ENCODE measurements around the gene EVC. TPM values are rescaled to one million over a fixed set of nuclear protein-coding genes. Genes with fewer than 3 reads are reported as not detected.

The EVC gene
- total and polyA plus RNA-seq, 2 donors: 18.7 to 27.2 TPM

GRCh38 chr4:5784960-5785611 is 74.1 kb downstream of the EVC start:
- no peaks in the 10 kb centered on the region for H3K36me3 ChIP-seq (ENCODE audit: insufficient read depth)
- no peaks in the 10 kb centered on the region for H3K4me1 ChIP-seq (ENCODE audit: insufficient read depth)
- H3K4me3 ChIP-seq (ENCODE audit: low read depth, low read length): no peak overlapping the region
- no peak overlapping the region for H3K27ac ChIP-seq (ENCODE audit: low read depth)
- WGBS: 81% methylated on average over 9 of the region's 9 CpGs
- no peak for DNase-seq (ENCODE audit: extremely low spot score)

- Histone ChIP-seq H3K4me3 (ENCODE audit: low read depth, low read length) (no peak overlapping the region), H3K36me3 (ENCODE audit: insufficient read depth) (no peaks in the 10 kb centered on the region), H3K27ac (ENCODE audit: low read depth) (no peak overlapping the region), H3K4me1 (ENCODE audit: insufficient read depth) (no peaks in the 10 kb centered on the region)
- WGBS: 72% methylated on average over 9 of the region's 9 CpGs
- DNase-seq (ENCODE audit: extremely low spot score): no peak
These were observed 75.0 kb downstream of the EVC start for GRCh38 chr4:5785806-5786680.

- Histone ChIP-seq H3K4me3 (ENCODE audit: low read depth, low read length) (no peak overlapping the region), H3K4me1 (ENCODE audit: insufficient read depth) (no peaks in the 10 kb centered on the region), H3K27ac (ENCODE audit: low read depth) (no peak overlapping the region), H3K36me3 (ENCODE audit: insufficient read depth) (no peaks in the 10 kb centered on the region)
- no peak for DNase-seq (ENCODE audit: extremely low spot score)
- 95% methylated on average over 8 of the region's 8 CpGs for WGBS
These were observed 76.3 kb downstream of the EVC start for GRCh38 chr4:5787311-5787710.

- H3K4me1 ChIP-seq (ENCODE audit: insufficient read depth): no peaks in the 10 kb centered on the region
- no peak overlapping the region for H3K4me3 ChIP-seq (ENCODE audit: low read depth, low read length)
- no peak overlapping the region for H3K27ac ChIP-seq (ENCODE audit: low read depth)
- WGBS: 57% methylated on average over 2 of the region's 2 CpGs
- no peaks in the 10 kb centered on the region for H3K36me3 ChIP-seq (ENCODE audit: insufficient read depth)
- no peak for DNase-seq (ENCODE audit: extremely low spot score)
These were observed 77.1 kb downstream of the EVC start for GRCh38 chr4:5788144-5788543.

- DNase-seq (ENCODE audit: extremely low spot score): no peak
- WGBS: 88% methylated on average over 5 of the region's 5 CpGs
- Histone ChIP-seq H3K4me3 (ENCODE audit: low read depth, low read length) (no peak overlapping the region), H3K4me1 (ENCODE audit: insufficient read depth) (no peaks in the 10 kb centered on the region), H3K36me3 (ENCODE audit: insufficient read depth) (no peaks in the 10 kb centered on the region), H3K27ac (ENCODE audit: low read depth) (no peak overlapping the region)
These were observed 78.1 kb downstream of the EVC start for GRCh38 chr4:5789141-5789540.

GRCh38 chr4:5790546-5790857 is 79.5 kb downstream of the EVC start:
- Histone ChIP-seq H3K36me3 (ENCODE audit: insufficient read depth) (no peaks in the 10 kb centered on the region), H3K4me1 (ENCODE audit: insufficient read depth) (no peaks in the 10 kb centered on the region), H3K4me3 (ENCODE audit: low read depth, low read length) (no peak overlapping the region), H3K27ac (ENCODE audit: low read depth) (no peak overlapping the region)
- WGBS: 45% methylated on average over 1 of the region's 1 CpG
- no peak for DNase-seq (ENCODE audit: extremely low spot score)

GRCh38 chr4:5791654-5792053 is 80.7 kb downstream of the EVC start:
- Histone ChIP-seq H3K36me3 (ENCODE audit: insufficient read depth) (no peaks in the 10 kb centered on the region), H3K27ac (ENCODE audit: low read depth) (no peak overlapping the region), H3K4me3 (ENCODE audit: low read depth, low read length) (no peak overlapping the region), H3K4me1 (ENCODE audit: insufficient read depth) (no peaks in the 10 kb centered on the region)
- no peak for DNase-seq (ENCODE audit: extremely low spot score)
- 91% methylated on average over 3 of the region's 3 CpGs for WGBS

GRCh38 chr4:5793514-5793913 is 82.5 kb downstream of the EVC start:
- DNase-seq (ENCODE audit: extremely low spot score): no peak
- Histone ChIP-seq H3K4me3 (ENCODE audit: low read depth, low read length) (no peak overlapping the region), H3K27ac (ENCODE audit: low read depth) (no peak overlapping the region), H3K4me1 (ENCODE audit: insufficient read depth) (no peaks in the 10 kb centered on the region), H3K36me3 (ENCODE audit: insufficient read depth) (no peaks in the 10 kb centered on the region)
- WGBS: 93% methylated on average over 13 of the region's 13 CpGs

- Histone ChIP-seq H3K4me3 (ENCODE audit: low read depth, low read length) (no peak overlapping the region), H3K27ac (ENCODE audit: low read depth) (no peak overlapping the region), H3K4me1 (ENCODE audit: insufficient read depth) (no peaks in the 10 kb centered on the region), H3K36me3 (ENCODE audit: insufficient read depth) (no peaks in the 10 kb centered on the region)
- WGBS: 90% methylated on average over 5 of the region's 5 CpGs
- no peak for DNase-seq (ENCODE audit: extremely low spot score)
These were observed 84.6 kb downstream of the EVC start for GRCh38 chr4:5795580-5795979.

GRCh38 chr4:5796976-5797375 is 86.0 kb downstream of the EVC start:
- H3K36me3 ChIP-seq (ENCODE audit: insufficient read depth): no peaks in the 10 kb centered on the region
- WGBS: 95% methylated on average over 18 of the region's 18 CpGs
- no peak overlapping the region for H3K4me3 ChIP-seq (ENCODE audit: low read depth, low read length)
- DNase-seq (ENCODE audit: extremely low spot score): no peak
- H3K4me1 ChIP-seq (ENCODE audit: insufficient read depth): no peaks in the 10 kb centered on the region
- no peak overlapping the region for H3K27ac ChIP-seq (ENCODE audit: low read depth)

GRCh38 chr4:5797866-5798265 is 86.9 kb downstream of the EVC start:
- 95% methylated on average over 6 of the region's 6 CpGs for WGBS
- no peaks in the 10 kb centered on the region for H3K4me1 ChIP-seq (ENCODE audit: insufficient read depth)
- H3K4me3 ChIP-seq (ENCODE audit: low read depth, low read length): no peak overlapping the region
- no peak for DNase-seq (ENCODE audit: extremely low spot score)
- H3K36me3 ChIP-seq (ENCODE audit: insufficient read depth): no peaks in the 10 kb centered on the region
- no peak overlapping the region for H3K27ac ChIP-seq (ENCODE audit: low read depth)

GRCh38 chr4:5798462-5798861 is 87.5 kb downstream of the EVC start:
- 64% methylated on average over 11 of the region's 11 CpGs for WGBS
- no peak for DNase-seq (ENCODE audit: extremely low spot score)

GRCh38 chr4:5798946-5799345 is 87.9 kb downstream of the EVC start:
- H3K4me1 ChIP-seq (ENCODE audit: insufficient read depth): no peaks in the 10 kb centered on the region
- no peak overlapping the region for H3K4me3 ChIP-seq (ENCODE audit: low read depth, low read length)
- DNase-seq (ENCODE audit: extremely low spot score): no peak
- H3K36me3 ChIP-seq (ENCODE audit: insufficient read depth): no peaks in the 10 kb centered on the region
- H3K27ac ChIP-seq (ENCODE audit: low read depth): no peak overlapping the region
- 90% methylated on average over 11 of the region's 11 CpGs for WGBS

More at GRCh38 chr4:5798462-5798861, 87.5 kb downstream of the EVC start:
- H3K4me3 ChIP-seq (ENCODE audit: low read depth, low read length): no peak overlapping the region
- no peak overlapping the region for H3K27ac ChIP-seq (ENCODE audit: low read depth)
- no peaks in the 10 kb centered on the region for H3K36me3 ChIP-seq (ENCODE audit: insufficient read depth)
- no peaks in the 10 kb centered on the region for H3K4me1 ChIP-seq (ENCODE audit: insufficient read depth)

- no peaks in the 10 kb centered on the region for H3K4me1 ChIP-seq (ENCODE audit: insufficient read depth)
- no peak overlapping the region for H3K27ac ChIP-seq (ENCODE audit: low read depth)
- WGBS: 85% methylated on average over 11 of the region's 11 CpGs
- no peak overlapping the region for H3K4me3 ChIP-seq (ENCODE audit: low read depth, low read length)
- no peaks in the 10 kb centered on the region for H3K36me3 ChIP-seq (ENCODE audit: insufficient read depth)
- DNase-seq (ENCODE audit: extremely low spot score): no peak
These were observed 88.4 kb downstream of the EVC start for GRCh38 chr4:5799406-5799805.

Data from urinary bladder (tissue), 4 donors.